ENCODE results near the gene SH3PXD2A. TPM values are rescaled to one million over a fixed set of nuclear protein-coding genes. Genes with fewer than 3 reads are reported as not detected.

The SH3PXD2A gene
- total and polyA plus RNA-seq, 2 of the 4 experiments (the other 2 are of a cell fraction) = 6.3 to 23.0 TPM

DNA sequence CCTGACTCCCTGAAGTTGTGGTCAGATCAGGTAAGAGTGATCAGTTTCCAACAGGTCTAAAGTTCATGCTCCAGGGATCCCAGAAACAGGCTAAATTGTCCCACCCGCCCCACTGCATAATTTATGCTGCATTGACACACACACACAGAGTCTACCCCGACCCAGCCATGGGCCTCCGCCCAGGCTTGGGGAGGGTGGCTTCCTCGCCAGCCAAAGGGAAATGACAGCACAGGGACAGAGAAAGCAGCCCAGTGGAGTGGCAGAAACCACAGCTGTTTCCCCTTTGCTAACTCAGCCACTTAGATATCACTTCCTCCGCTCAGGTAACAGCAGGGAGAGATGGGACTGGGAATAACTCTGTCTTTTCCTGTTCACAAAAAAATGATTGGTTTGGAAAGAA lies 9.4 kb downstream of the SH3PXD2A start:
- no TSS peak for BruUV-seq (replicated peaks)
- Histone ChIP-seq H3K27me3 (ENCODE audit: control insufficient read depth, insufficient read depth, low read length) (no peaks in the 10 kb centered on the region), H3K9ac (ENCODE audit: low read depth, low read length) (no peak overlapping the region), H4K20me1 (ENCODE audit: insufficient read depth, low read length) (peaks cover 13% of the 10 kb centered on the region; the same call in 1 of the 2 replicates), H2BK20ac (ENCODE audit: low read depth, low read length) (no peak overlapping the region), H3K27ac (ENCODE audit: insufficient read depth, low read length) (no peak overlapping the region), H4K5ac (ENCODE audit: low read depth, low read length) (no peak overlapping the region), H2BK120ac (ENCODE audit: low read depth, low read length) (no peak overlapping the region), H3K4ac (ENCODE audit: low read depth, low read length) (no peak overlapping the region), H3K4me3 (ENCODE audit: insufficient read depth, low read depth, low read length) (no peak overlapping the region), H2BK5ac (ENCODE audit: low read depth, low read length, poor library complexity, severe bottlenecking) (no peak overlapping the region), H3K9me1 (ENCODE audit: insufficient read depth, low read length) (peaks cover 22% of the 10 kb centered on the region), H3K4me2 (ENCODE audit: low read depth, low read length) (no peak overlapping the region), H3K36me3 (ENCODE audit: control insufficient read depth, insufficient read depth, low read length) (no peaks in the 10 kb centered on the region), H2AFZ (replicated peaks; ENCODE audit: low read length, poor library complexity) (no peak overlapping the region), H2BK15ac (ENCODE audit: low read depth, low read length) (no peak overlapping the region), H3K18ac (ENCODE audit: low read depth, low read length) (no peak overlapping the region), H3K4me1 (ENCODE audit: control insufficient read depth, insufficient read depth, low read length) (peaks cover 20% of the 10 kb centered on the region), H3K14ac (replicated peaks; ENCODE audit: low read depth, low read length) (no peak overlapping the region), H3K79me1 (ENCODE audit: low read depth in 1 of 2, low read length in 2 of 2) (peaks cover 30 to 64% of the 10 kb centered on the region in 2 experiments), H4K8ac (ENCODE audit: low read depth in 2 of 2, low read length in 2 of 2) (no peak overlapping the region), H3K23ac (ENCODE audit: low read depth, low read length) (no peak overlapping the region), H3K56ac (ENCODE audit: extremely low read depth, insufficient read depth, low read length) (no peak overlapping the region), H3K9me3 (ENCODE audit: control insufficient read depth, insufficient read depth, low read length) (no peaks in the 10 kb centered on the region), H2AK5ac (ENCODE audit: low read depth, low read length) (no peak overlapping the region), H2AK9ac (replicated peaks; ENCODE audit: low read depth, low read length, poor library complexity) (no peak overlapping the region), H4K91ac (ENCODE audit: insufficient read depth, low read depth, low read length) (no peak overlapping the region)
- DNase-seq (no peak), ATAC-seq (ENCODE audit: low read depth) (no peak)
- intact Hi-C loops (cut with micrococcal nuclease) (no loop called here), in situ Hi-C loops (cut with MboI; ENCODE audit: low sequenced_read_pairs) (no loop called here), dilution Hi-C loops (cut with HindIII; ENCODE audit: low sequenced_read_pairs, unreplicated experiment) (no loop called here)
- TF ChIP-seq POLR2A (IDR thresholded peaks at IDR 0.05; ENCODE audit: low read depth, low read length) = no peak
- no peak for TF ChIP-seq CEBPB (IDR thresholded peaks at IDR 0.05; ENCODE audit: low read depth, low read length)
- no peak for TF ChIP-seq FOS (IDR thresholded peaks at IDR 0.05; ENCODE audit: low read depth, low read length)
- TF ChIP-seq ELK1 (IDR thresholded peaks at IDR 0.05; ENCODE audit: borderline replicate concordance, low read depth, low read length) = no peak
- no peak for TF ChIP-seq RCOR1 (IDR thresholded peaks at IDR 0.05; ENCODE audit: insufficient replicate concordance, low read length)
- no peak for TF ChIP-seq RFX5 (IDR thresholded peaks at IDR 0.05; ENCODE audit: low read depth, low read length)
- no peak for TF ChIP-seq MAFK (IDR thresholded peaks at IDR 0.05; ENCODE audit: low read depth, low read length)
- TF ChIP-seq CHD1 (IDR thresholded peaks at IDR 0.05; ENCODE audit: low read depth, low read length) = no peak
- TF ChIP-seq, protein P1, sequence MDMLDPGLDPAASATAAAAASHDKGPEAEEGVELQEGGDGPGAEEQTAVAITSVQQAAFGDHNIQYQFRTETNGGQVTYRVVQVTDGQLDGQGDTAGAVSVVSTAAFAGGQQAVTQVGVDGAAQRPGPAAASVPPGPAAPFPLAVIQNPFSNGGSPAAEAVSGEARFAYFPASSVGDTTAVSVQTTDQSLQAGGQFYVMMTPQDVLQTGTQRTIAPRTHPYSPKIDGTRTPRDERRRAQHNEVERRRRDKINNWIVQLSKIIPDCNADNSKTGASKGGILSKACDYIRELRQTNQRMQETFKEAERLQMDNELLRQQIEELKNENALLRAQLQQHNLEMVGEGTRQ (IDR thresholded peaks at IDR 0.05; ENCODE audit: low read depth, low read length) = no peak
- TF ChIP-seq MXI1 (IDR thresholded peaks at IDR 0.05; ENCODE audit: borderline replicate concordance, low read depth, low read length) = no peak
- no peak for TF ChIP-seq SMC3 (IDR thresholded peaks at IDR 0.05; ENCODE audit: low read depth, low read length)
- TF ChIP-seq, protein P2, sequence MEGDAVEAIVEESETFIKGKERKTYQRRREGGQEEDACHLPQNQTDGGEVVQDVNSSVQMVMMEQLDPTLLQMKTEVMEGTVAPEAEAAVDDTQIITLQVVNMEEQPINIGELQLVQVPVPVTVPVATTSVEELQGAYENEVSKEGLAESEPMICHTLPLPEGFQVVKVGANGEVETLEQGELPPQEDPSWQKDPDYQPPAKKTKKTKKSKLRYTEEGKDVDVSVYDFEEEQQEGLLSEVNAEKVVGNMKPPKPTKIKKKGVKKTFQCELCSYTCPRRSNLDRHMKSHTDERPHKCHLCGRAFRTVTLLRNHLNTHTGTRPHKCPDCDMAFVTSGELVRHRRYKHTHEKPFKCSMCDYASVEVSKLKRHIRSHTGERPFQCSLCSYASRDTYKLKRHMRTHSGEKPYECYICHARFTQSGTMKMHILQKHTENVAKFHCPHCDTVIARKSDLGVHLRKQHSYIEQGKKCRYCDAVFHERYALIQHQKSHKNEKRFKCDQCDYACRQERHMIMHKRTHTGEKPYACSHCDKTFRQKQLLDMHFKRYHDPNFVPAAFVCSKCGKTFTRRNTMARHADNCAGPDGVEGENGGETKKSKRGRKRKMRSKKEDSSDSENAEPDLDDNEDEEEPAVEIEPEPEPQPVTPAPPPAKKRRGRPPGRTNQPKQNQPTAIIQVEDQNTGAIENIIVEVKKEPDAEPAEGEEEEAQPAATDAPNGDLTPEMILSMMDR (conservative IDR thresholded peaks at IDR 0.05; ENCODE audit: low read depth, low read length) = no peak
- POLR2A ChIA-PET (ENCODE audit: unreplicated experiment) = no interaction called here
- no CpG with 5 or more reads among the region's 5 CpGs for WGBS, 2 experiments (ENCODE audit: extremely low coverage in 2 of 2, insufficient read length in 1 of 2)
- CTCF ChIA-PET = no interaction called here
